ENCODE results near the gene NDUFAF3.

Gene NDUFAF3, protein sequence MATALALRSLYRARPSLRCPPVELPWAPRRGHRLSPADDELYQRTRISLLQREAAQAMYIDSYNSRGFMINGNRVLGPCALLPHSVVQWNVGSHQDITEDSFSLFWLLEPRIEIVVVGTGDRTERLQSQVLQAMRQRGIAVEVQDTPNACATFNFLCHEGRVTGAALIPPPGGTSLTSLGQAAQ

GRCh38 chr3:49021813-49022687 is at the start of gene NDUFAF3:
NDUFAF3 (plus strand) TSS chr3:49022121; CDS start chr3:49022145, 24 bp downstream.
- peak; percentile 88 for DNase-seq (ENCODE audit: low read depth)

- no peak for DNase-seq (ENCODE audit: low read depth)
Measured at GRCh38 chr3:48974076-48974864, 47.7 kb upstream of the NDUFAF3 start.

- DNase-seq (ENCODE audit: low read depth) = no peak
Measured at GRCh38 chr3:48979451-48979850, 42.5 kb upstream of the NDUFAF3 start.

DNA sequence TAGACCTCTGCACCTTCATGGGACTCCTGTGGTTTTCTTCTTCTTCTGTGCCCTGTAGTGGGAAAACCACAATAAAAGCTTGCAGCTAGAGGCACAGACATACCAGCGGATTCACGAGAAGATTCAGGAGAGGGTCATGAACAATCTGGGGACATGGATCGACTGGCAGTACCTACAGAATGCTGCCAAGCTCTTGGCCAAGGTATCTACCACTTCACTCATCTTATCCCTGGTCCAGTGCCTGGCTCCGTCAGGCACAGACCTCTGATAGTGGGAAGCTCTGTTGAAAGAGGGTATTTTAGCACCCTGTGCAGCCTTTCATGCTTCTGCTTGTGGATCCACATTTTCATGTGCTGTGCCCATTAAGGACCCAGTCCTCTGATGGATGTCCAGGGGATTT is 41.6 kb upstream of the NDUFAF3 start:
- no peak for DNase-seq (ENCODE audit: low read depth)

DNA sequence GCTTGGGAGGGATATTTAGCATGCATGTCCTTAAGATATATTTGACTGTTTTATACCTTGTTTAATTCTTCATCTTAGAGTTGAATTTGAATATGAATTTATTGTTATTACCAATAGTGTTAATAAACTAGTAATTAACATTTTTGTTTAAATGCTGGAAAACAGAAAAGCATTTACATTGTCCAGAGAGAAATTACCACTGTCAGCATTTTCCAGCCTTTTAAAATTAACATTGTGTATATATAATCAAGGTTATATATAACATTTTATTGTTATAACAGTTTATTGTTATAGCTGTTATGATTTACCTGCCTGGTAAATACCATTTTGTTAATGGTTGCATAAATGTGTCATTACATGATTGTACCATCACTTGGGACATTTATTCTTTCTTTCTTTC is 39.9 kb upstream of the NDUFAF3 start:
- DNase-seq (ENCODE audit: low read depth) = no peak

GRCh38 chr3:48982686-48983085 is 39.2 kb upstream of the NDUFAF3 start:
- no peak for DNase-seq (ENCODE audit: low read depth)

DNA sequence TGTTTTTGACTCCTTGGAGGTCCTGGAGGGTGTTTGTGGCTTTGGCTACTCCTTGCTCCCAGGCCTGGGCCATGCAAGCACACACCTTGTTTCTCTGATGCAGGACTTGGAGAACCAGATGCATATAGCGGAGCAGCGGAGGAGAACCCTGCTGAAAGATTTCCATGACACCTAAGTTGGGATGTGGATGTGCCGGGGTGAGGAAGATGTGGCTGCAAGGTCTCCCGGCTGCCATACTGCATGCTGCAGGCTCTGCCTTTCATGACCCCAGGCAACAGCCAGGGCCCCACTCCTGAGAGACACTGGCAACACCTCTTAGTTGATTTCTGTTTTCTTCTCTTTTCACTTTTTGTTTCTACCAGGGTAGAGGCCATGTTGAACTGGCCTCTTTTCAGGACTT is 38.8 kb upstream of the NDUFAF3 start:
- DNase-seq (ENCODE audit: low read depth) = no peak

GRCh38 chr3:48984663-48985062 is 37.3 kb upstream of the NDUFAF3 start:
- DNase-seq (ENCODE audit: low read depth) = no peak

DNA sequence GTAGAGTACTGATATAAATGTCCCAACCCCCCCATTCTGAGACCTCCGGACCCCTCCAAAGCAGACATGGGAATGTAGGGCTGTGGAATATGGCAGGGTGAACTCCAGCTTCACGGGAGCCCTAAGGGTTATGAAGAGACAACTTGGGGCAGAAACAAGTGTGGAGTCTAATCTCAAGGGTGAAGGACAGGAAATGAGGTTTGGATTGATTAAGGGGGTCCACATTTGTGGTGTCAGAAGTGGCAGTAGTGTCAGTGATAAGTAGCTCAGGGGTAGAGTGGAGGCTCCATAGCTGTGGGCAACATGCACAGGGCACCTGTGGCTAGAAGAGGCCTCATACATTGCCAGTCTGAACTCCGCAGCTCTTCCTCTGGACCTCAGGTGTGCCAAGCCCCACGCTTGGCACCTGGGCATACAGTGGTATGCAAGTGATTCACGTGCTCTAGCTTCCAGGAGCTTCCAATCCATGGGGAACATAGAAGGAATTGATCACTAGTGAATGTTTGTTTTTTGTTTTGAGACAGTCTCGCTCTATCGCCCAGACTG is 36.0 kb upstream of the NDUFAF3 start:
- no peak for DNase-seq (ENCODE audit: low read depth)

DNA sequence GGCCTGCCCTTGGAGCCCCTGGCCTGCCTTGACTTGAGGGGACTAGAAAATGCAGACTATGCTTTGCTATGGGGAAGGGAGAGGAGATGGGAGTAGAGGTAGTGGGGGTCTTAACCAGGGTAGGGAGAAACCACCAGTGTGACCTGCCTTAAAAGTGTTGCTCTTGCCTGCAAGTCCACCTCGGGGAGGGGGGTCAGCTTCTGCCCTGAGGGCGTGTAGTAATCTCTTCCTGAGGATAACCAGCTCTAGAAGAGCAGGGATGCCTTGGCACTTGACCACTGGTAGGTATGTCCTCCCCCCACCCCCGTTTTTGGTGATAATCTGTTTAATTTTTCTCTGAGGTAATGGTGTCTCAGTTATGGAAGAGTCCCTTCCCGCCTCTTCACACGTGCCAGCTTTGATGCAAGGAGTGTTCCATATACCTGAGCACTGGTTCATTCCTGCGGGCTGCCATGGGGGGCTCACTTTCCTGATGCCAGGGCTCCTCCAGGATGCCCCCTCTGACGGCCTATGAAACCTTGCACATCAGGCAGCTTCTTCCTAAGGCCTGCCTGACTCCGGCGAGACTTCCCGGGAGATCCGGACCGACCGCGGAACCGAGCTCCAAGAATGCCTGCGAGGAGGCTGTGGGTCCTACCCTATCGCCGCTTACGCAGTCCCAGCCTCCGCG is 32.7 kb upstream of the NDUFAF3 start:
- peak; percentile 35 for DNase-seq (ENCODE audit: low read depth)

DNA sequence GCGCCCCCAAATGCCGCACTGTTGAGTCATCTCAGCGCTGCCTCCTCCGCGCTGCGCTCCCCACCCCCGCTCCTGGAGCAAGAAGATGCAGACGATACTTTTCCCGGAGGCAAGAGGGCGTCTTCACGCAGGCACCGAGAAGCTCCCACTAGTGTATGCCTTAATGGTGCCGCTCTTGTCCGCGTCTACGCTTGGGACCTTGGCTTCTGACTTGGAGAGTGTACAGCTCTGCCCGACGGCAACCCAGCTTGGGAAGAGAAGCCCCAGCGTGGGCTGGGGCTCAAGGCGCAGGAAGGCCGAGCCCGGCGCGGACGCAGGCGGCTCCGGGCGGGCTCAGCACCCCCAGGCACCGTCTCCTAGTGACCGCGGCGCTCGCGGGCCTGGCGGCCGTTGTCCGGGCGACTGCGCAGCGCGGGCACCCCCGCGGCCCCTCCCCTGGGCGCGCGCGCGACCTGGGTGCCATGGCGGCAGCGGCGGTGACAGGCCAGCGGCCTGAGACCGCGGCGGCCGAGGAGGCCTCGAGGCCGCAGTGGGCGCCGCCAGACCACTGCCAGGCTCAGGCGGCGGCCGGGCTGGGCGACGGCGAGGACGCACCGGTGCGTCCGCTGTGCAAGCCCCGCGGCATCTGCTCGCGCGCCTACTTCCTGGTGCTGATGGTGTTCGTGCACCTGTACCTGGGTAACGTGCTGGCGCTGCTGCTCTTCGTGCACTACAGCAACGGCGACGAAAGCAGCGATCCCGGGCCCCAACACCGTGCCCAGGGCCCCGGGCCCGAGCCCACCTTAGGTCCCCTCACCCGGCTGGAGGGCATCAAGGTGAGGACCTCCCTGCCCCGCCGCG is 31.9 kb upstream of the NDUFAF3 start, which contains the start of gene P4HTM:
Gene P4HTM (plus strand): TSS at position 446 of the 840 bp plus-strand sequence. CDS start 16 bp downstream, at position 462.
- peak; percentile 93 for DNase-seq (ENCODE audit: low read depth)

DNA sequence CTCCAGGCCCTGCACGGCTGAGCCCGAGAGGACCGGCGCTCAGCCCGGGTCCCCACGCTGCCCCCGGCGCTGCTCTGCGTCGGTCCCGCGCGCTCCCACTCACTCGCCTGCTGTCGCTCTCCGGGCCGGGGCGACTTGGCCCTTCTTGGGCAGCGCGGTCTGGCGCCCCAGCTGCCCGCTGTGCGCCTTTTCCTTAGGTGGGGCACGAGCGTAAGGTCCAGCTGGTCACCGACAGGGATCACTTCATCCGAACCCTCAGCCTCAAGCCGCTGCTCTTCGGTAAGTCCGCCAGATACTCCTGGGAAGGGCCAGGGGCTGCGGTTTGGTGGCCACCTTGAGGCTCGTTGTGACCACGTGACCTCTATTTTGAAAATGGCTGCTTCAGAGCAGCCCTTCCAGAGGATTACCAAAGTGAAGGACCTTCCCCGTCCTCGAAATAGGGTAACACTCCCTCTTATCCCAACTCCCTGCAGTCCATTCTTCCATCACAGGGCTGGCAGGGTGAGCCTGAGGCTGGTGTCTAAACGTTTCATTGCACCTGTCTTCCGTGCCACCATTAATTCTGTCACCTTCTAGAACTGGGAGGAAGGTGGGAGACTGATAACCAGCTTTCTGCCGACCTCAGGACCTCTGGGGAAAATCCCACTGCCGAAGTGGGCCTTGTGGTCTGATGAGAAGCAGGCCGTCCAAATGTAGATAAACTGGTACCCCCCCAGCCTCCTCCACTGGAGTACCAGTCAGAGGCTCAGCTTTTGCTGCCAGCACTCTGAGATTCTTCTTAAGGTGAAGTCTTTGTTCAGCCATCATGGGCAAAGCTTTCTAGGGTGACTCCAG is 31.1 kb upstream of the NDUFAF3 start:
- no peak for DNase-seq (ENCODE audit: low read depth)

DNA sequence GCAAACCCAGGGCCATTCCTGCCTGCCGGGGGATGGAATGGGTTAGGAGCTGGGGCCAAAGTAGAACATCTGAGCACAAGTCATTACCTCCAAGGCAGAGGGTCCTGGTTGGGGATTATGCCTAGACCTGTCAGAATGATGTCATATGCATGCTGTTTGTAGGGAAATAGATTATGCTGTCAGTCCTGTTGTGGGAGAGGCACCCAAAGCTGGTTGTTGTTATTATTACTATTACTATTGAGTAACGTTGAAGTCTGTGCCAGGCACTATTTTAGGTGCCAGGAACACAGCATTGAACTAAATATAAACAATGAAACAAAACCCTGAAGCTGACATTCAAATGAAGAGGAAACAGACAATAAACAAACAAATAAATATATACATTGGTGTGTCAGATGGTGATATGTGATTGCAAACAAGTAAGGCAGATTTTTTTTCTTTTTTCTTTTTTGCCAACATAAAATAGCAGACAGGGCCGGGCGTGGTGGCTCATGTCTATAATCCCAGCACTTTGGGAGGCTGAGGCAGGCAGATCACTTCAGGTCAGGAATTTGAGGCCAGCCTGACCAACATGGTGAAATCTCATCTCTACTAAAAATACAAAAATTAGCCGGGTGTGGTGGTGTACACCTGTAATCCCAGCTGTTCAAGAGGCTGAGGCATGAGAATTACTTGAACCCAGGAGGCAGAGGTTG is 29.9 kb upstream of the NDUFAF3 start:
- DNase-seq (ENCODE audit: low read depth) = peak; percentile 29

- DNase-seq (ENCODE audit: low read depth) = no peak
Measured at GRCh38 chr3:48993834-48994233, 28.1 kb upstream of the NDUFAF3 start.

DNA sequence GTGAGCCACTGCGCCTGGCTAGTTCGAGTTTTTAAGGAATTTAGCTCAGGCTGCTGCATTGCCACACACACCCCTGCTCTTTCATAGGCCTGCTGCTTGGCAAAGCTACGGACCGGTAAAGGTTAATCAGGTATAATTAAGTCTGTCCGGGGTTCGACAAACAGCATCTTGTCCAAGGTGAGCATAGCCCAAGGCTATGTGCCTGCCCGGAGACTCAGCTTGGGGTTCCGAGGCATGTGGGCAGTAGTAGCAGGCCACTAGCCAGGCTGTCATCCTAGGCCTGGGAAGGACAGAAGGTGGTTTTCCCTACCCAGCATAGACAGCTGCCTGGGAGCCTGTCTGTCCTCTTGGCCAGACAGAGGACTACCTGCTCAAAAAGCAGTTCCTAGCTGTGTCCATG is 25.3 kb upstream of the NDUFAF3 start:
- no peak for DNase-seq (ENCODE audit: low read depth)

DNA sequence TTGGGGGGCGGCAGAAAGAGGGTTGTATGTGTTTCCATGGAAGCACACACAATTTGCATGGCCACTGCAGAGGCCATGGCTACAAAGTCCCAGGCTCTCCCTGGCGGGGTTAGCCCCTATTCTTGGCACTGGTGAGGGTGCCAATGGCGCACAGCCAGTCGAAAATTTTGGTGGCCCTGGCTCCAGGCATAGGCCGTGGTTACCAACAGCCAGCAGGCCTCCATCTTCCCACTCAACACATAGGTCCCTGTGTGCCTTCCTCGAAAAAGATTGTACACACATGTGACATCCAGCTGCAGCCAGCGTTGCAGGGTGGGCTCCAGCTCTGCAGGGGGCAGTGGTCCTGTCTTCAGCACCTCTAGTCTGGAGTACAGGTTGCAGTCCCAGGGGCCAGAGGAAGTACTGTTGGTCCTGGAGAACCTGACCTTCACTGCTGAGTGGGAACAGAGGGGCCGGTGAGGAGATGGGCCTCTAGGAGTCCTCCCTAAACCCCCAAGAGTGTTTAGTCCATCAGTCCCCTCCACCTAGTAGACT is 24.8 kb upstream of the NDUFAF3 start:
- DNase-seq (ENCODE audit: low read depth) = no peak

DNA sequence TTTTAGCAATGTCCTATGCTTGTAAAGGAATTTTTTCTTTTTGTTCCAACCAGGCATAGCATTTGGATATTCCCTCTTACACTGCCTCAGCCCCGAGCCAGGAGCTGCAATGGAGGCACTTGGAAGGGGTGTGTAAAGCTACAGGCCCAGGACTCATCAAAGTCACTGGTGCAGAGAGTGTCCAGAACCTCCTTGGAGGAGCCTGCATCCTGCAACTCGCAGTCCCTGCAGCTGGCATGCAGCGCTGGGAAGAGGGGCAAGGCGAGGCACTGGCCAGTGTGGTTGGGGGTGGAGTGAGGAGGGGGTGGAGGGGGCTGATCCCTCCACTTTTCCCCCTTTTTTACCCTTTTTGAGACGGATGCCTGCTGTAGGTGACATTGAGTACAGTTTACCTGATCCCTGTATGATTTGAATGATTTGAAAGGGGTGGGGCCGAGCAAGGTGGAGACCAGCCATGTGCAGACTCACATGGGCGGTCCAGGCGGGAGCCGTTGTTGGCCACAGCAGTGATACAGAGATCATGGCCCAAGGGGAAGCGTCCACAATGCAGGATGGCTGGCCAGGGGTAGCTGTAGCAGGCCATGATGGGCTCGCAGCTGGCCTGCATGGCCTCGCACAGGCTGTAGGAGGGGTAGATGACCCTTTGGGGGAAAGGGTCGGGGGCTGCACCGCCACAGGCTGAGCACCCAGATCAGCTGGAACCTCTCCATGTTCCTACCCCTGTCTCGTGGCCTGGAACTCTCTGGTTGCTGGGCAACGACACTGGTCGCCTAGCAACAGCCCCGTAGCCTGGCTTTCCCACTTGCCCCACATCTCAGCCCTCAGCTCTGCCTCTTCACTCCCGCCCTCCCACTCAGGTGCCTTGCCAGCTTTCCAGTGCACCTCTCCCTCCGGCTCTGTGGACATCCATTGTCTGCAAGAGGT is 23.9 kb upstream of the NDUFAF3 start:
- DNase-seq (ENCODE audit: low read depth) = no peak
